LoVo (cell line): ENCODE data around the gene DPEP1.
"Not testable (repeated sequence)": the region's sequence is repeated elsewhere in the genome, so short reads cannot be mapped to it uniquely, and the experiment has no call there.

ENCODE experiments used
- DNase-seq: peaks from one replicate; pipeline ENCODE4 v3.0.0-alpha.2; 2016; ENCODE audit warnings: low spot score

The DPEP1 gene

DNA sequence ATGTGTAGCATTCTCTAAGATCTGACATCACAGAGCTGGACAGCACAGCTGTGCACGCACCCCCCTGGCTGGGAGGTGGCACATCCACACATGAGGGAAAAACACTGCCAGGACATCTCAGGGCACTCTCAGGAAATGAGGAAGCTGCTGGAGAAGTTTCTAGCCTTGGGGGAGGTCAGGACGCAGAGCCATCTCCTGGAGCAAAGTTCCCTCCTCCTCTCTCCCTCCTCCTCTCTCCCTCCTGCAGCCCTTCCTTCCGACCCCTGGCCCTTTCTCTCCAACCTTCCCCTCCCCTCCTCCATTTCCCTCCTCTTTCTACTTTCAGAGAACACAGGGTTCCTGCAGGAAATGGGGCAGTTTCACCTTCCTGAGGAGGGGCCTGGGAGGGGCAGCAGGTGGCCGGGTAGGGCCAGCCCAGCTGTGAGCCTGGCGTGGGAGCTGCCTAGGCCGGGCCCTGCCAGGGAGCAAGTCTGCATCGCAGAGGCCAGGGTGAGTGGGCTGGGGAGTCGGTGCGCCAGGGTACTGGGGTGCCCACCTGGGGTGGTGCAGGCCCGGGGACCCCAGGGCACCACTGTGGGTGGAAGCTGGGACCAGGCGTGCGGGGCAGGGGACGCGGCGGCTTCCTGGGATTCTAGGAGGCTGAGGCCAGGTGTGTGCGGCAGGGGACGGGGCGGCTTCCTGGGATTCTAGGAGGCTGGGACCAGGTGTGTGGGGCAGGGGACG is at the start of gene DPEP1:
Gene DPEP1 (plus strand): TSS at position 412 of the 723 bp plus-strand sequence. CDS start 16,769 bp downstream, outside the sequence.
- no peak for DNase-seq

DNA sequence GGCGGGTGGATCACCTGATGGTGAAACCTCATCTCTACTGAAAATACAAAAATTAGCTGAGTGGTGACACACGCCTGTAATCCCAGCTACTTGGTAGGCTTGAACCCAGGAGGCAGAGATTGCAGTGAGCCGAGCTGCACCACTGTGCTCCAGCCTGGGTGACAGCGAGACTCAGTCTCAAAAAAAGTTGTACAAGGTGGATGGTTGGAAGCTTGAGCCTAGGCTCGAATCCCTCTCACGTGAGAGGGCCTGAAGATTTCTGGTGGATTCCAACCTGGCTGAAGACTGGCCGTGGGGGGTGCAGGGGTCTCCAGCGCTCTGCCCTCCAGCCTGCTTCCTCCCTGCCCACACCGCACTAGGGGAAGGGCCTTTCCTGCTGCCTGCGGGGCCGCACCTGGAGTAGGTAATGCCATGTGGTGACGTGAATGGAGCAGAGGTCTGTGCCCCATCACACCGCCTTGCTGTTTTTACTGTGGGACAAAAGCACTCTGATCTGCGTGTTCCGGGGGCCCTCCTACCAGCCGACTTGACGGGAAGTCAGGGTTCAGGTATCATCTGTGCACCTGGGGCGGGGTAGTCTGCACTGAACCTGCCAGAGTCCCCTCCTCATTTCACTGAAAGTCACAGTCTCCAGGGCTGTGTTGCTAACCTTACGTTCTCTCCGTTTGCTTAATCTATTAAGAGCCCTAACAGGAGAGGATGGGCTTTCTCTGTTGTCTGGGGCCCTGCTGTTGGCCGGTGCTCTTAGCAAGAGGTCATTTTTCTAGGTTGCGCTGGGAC is 48.8 kb upstream of the DPEP1 start:
- DNase-seq = no peak

DNA sequence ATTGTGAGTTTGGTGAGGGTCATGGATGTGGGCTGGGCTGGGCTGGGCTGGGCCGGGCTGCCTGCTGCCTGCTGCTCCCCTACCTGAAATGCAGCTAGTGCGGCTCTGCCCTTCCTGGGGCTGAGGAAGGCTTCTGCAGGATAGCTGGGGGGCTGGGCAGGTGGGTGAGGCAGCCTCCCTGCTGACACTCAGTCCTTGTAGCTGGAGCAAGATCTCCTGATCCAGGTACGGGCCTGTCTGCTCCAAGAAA is 48.3 kb upstream of the DPEP1 start:
- DNase-seq = no peak

DNA sequence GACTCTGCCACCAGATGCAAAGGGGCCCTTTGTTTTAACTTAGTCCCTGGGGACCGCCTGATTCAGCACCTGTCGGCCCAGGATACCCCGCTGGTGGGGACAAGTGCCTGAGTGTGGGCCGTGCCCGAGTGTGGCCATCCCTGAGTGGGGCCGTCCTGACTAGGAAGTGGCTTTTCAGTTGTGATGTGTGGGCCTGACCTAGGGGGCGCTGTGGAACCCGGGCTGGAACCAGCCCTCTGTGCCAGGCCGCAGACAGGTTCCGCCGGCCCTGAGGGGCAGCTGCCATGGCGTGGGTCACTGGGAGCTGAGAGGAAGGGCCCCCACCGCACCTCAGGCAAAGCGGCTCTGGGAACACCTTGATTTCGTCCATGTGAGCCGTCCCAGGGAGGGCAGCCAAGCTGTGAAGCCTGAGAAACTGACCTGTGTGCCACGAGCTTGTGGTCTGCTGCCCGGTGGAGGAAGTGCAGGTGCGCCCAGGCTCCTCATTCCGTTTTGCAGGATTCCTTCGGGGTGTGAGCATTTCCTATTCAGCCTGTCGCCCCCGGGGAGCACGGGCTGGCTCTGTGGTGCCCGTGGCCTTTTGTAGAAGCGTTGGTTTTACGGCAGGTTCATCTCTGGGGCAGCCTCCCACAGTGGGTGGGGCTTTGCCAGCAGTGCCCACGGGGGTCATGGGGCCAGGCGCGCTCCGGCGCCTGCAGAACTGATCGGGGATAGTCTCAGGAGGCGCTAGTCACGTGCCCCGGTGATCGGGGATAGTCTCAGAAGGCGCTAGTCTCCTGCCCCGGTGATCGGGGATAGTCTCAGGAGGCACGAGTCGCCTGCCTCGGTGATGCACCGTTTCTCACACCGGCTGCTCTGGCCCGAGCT is 47.7 kb upstream of the DPEP1 start:
- DNase-seq = no peak

DNA sequence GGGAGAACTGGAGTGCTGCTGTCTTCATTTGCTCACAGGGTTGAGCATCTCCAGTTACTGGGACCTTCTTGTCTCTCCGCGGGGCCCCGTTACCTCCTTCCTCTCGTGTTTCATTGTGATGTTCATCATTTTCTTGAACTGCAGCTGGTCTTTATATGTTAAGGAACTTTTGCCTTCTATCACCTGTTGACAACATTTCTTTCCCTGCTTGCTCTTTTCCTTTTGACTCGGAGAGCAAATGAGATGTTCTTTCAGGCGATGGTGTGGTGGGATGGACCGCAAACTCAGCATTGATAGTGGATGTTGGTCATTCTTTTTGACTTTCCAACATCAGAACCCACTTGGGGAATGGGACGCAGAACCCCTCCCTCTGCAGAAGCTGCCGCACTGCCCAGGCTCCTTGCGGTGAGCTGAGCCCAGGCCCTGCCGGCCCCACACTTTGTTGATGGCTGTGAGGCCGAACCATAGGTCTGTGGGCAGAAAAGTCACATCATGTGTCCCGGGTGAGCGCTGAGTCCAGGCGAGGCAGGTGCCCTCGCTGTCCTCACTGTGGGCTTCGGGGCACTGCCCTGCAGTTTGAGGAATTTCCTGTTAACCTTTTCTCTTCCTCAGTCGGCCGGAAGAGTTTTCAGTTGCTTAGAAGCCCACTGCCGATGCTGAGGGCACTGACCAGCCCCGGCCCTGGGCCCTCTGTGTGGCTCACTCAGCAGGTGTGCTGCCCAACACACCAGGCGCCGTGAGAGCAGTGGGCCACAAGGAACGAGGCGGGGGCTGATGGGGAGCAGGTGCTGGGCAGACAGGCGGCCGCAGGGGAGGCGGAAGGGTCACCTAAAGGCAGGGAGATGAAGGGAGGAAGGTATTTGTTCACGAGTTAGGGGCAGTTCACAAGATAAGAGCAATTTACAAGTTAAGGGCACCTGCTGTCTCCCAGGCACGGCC is 45.5 kb upstream of the DPEP1 start:
- no peak for DNase-seq

DNA sequence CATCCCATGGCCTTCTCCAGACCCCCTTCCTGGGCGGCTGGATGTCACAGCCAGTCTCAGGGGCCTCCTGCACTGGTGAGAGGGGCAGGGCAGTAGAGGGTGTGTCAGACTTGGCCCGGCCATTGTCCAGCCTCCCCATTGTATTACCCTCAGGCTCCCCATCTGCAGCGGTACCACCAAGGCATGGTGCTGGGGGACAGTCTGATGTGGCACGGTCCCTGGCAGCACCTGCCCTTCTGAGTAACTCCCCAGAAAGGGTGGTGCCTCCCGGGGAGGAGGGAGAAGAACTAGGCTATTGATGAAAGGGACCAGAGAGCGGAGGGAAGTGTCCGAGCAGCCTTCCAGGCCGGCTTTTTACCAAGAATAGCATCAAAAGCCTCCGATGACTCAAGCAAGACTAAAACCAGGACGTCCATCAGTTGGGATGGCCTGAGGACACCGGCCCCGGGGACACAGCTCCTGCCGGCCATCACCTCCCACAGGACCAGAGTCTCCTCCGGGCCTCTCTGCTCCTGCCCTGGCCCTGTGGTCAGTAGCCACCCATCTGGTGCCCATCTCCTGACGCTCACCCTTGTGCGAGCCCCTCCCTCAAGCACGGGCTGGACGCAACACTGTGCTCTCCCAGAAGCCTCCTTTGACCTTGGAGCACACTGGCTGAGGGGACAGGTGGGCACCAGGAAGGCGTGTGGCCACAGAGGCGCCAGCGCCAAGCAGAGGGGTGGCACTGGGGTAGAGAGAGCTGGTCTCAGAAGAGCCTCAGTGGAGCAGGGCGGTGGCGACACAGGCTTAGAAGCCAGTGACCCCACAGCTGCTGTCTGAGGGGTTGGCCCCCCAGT is 43.7 kb upstream of the DPEP1 start:
- no peak for DNase-seq

DNA sequence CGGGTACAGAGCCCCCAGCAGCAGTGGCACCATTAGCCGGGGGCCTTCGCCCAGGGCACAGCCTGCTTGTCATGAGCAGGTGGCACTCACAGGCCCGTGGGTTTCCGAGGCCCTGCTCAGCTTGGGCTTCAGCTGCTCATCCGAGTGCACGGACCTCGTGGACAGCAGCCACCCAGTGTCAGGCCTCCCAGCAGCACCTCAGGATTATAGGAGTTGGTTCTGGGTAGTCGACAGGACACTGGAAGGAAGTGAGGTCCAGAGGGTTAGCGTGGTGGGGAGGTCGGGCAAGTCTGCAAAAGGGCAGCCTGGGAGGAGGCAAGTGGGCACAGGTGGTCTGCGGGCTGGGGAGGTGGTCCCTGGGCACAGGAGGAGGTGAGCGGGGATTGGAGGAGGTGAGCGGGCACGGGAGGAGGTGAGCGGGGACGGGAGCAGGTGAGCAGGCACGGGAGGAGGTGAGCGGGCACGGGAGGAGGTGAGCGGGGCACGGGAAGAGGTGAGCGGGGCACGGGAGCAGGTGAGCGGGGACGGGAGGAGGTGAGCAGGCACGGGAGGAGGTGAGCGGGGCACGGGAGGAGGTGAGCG is 43.0 kb upstream of the DPEP1 start:
- no peak for DNase-seq

DNA sequence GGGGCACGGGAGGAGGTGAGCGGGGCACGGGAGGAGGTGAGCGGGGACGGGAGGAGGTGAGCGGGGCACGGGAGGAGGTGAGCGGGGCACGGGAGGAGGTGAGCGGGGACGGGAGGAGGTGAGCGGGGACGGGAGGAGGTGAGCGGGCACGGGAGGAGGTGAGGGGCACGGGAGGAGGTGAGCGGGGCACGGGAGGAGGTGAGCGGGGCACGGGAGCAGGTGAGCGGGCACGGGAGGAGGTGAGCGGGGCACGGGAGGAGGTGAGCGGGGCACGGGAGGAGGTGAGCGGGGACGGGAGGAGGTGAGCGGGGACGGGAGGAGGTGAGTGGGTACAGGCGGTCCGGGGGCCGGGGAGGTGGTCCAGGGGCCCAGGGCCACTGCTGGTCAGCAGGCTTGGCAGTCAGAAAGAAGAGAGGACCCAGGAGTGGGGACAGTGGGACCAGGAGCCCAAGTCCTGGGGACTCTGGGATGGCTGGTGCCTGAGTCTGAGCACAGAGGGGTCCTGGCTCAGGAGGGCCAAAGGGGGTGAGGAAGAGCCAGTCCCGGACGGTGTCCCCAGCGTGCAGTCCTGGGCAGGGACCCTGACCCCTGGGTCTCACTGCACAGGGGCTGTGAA is 42.4 kb upstream of the DPEP1 start:
- DNase-seq = not testable (repeated sequence)

DNA sequence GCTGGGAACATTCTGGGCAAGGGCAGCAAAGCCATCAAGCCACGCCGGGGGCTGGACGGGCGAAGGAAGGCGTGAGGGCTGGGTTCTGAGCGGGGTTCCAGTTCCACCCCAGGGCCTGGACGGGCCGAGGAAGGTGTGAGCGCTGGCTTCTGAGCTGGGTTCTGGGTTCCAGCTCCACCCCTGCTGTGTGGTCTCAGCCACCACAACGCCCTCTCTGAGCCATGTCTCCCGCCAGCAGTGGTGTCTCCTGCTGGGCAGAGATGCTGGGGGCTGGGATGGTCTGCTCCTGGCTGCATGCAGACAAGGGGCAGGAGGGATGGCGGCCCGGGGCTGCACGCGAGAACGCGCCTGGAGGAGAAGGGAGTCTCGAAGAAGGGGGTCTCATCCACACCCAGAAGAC is 41.8 kb upstream of the DPEP1 start:
- DNase-seq = no peak

DNA sequence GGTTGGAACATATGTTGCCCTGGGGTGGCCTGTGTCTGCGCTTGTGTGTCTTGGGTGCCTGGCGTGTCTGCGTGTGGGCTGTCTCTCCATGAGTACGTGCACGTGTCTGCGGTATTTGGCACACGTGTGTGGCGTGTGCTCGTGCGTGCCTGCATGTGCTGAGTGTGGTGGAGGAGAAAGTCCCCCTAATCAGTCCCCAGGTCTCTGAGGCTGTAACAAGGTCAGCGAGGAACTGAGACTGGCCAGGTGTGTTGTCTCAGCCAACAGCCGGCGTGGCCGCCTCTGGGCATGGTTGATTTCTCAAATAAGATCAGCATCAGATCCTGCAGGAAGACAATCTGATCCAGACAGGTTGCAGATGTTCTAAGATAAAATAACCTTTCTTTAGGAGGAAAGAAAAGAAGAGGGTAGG is 41.4 kb upstream of the DPEP1 start:
- DNase-seq = no peak

DNA sequence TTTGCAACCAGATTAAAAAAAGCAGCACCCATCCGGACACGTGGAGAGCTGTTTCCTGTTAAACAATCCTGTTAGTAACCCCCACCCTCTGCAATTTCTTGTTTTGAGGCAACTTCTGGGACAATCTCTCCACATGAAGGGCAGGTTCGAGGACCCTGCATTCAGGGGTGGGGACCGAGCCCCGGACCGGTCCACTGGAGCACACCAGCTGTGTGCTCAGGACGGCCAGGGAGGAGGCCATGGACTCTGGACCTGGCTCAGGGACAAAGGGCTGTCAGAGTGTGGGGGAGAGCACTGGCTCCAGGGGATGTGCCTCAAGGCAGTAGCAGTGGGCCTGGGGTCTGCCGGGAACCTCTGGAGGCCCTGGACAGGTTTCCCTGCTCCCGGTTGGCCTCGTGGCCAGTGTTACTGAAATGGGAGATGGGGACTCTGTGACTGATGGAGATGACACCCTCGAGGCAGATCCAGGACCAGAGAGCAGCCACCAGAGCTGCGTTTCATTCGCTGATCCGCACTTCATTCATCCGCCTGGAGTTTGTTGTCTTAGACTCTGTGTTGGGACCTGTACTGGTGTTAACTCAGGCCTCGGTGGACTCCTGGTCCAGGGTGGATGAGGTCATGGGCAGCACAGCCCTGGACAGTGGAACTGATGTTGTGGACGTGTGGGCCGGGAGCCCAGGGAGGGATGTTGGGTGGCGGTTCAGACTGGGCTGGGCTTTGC is 40.8 kb upstream of the DPEP1 start:
- DNase-seq = no peak

DNA sequence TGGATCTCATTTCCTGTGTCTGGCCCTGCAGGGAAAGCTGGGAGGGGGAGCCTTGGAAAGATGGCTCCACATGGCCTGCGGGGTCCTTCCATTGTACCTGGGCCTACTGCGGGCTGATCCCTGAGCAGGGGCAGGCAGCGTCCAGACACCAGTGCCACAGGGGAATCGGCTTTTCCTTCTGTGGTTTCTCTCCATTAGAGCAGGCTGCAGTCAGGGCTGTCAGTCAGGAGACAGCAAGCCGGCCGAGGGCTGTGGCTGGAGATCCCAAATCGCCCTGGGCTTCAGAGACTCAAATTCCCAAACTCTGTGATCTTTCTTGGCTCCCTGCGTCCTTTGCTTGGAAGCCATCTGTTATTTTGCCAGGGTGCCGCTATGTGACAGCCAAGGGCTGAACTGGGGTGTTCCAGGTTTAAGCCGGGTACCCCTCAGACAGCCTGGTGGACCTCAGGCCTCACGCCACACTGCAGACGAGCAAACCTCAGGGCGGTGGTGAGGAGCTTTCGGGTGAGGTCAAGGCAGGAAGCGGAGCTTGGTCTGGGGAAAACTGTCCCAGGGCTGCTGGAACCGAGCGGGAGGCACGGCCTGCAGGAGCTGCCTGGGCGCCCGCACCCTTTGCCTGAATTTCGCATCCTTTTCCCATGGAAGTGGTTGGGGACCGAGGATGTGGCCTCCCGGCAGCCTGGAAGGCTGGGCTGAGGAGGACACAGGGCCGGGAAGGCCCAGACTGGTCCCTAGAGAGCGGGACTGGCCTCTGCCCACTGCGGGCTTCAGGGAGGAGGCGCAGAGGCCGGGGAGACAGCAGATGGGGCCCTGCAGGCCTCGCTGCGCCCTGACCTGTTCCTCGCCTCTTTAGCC is 39.4 kb upstream of the DPEP1 start:
- no peak for DNase-seq

DNA sequence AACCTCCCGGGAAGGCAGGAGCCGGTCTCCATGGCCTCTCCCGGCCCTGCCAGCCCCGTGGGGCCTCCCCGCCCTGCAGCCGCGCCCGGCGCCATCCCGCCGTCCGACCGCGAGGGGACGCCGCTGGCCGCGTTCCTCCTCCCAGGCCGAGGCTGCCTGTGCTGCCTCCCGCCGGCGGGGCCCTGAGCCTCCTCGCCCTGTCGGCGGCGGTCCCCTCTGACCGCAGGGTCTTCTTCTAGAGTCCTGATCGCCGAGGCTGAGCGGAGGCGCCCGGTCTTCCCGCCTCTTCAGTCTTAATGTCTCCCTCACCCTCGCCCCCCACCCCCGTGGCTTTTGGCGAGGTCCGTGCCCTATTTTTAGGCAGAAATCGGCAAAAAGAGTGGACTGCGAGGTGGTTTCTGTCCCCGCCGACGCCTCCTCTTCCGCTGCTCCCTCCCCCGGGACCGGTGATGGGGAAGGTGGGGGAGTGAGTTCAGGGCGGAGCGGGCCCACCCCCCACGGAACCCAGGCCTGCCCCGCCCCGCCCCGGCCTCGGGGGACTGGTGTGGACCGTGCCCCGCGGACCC is 38.7 kb upstream of the DPEP1 start:
- DNase-seq = peak; percentile 68

DNA sequence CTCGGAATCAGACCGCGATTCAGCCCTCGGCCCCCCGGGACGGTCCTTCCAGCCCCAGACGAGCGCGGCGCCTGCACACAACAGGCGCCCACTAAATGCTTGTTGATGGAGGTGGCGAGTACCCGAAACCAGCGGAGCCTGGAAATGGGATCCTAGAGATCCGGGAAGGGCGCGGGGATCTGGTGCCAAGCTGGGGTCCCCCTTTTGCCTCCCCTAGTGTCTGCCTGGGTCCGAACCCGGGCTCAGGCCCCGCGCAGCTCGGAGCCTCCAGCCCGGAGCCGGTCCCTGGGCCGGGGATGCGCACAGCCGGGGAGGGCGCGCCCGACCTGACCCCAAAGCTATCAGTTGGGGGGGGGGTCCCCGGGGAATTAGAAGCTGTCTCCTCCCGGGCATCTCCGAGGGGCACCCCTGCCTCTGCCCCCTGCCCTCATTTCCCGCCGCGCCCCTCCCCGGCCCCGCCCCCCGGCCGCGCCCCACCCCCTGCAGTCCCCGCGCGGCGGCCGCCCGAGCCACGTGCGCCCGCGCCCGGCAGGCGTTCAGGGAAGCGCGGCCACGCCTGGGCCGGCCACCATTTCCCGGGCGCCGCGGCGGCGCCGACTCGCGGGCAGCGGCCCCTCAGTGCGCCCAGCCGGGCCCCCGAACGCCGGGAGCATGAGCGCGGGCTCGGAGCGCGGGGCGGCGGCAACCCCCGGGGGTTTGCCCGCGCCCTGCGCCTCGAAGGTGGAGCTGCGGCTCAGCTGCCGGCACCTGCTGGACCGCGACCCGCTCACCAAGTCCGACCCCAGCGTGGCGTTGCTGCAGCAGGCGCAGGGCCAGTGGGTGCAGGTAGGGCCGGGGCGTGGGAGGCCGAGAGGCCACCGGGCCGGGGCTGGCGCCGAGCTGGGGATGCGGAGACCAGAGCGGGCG is 37.9 kb upstream of the DPEP1 start, which contains the start of gene CPNE7:
Gene CPNE7 (plus strand): TSS at position 512 of the 906 bp plus-strand sequence. CDS start 140 bp downstream, at position 652.
- peak; percentile 54 for DNase-seq

DNA sequence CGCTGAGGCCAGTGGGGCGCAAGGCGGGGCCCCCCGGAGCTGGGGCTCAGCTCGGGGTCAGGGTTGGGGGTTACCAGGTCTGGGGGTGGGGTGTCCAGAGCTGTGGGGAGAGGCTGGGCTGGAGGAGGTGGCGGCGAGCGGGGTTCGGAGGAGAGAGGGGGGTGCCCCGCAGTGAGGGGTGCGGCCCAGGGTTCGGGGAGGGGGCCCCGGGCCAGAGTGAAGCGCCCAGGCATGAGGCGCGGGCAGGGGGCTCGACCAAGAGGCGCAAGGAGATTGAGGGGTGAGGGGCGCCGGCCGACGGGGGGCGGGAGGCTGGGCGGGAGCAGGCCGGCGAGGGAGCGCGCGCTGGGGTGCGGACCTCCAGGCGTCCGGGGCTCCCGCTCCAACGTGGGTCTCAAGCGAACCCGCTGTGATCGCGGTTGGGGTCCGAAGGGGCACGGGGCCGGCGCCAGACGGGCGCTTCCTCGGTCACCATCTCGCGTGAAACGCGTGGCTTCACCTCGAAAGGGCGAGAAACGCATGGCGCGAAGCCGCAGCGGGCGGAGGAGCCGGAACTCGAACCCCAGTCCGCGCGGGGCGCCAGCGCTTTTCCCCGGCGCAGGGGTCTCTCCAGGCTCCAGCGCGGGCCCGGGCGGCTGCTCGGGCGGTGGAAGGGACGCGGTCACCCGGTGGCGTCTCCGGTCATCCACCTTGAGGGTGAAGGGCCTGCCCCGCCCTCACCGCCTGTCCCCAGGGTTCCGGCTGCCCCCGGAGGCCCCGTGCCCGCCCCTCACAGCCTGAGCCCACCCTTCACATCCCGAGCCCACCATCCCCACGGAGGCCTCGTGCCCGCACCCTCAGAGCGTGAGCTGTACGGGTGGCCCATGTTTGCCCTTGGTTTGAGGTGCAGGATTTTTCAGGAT is 37.0 kb upstream of the DPEP1 start:
- DNase-seq = no peak
